GM23338 (cell line): ENCODE measurements around the gene MYL4. TPM values are rescaled to one million over a fixed set of nuclear protein-coding genes. Genes with fewer than 3 reads are reported as not detected.

ENCODE experiments used
- ATAC-seq: fragments of 200-7000 bp; cut with Tn5 transposase; 3 replicates; pipeline ENCODE4 v1.9.1; 2020
- DNase-seq: peaks from one replicate; pipeline ENCODE4 v3.0.0-alpha.2; 2015; ENCODE audit warnings: low spot score
- H2AFZ ChIP-seq: fragments of 200-600 bp; sonication (generic); 2 replicates; pipeline ENCODE4 v1.8.0; 2016; ENCODE audit warnings: antibody characterized with exemption, mild to moderate bottlenecking, moderate library complexity
- H3F3A ChIP-seq: fragments of 200-600 bp; sonication (generic); replicated peaks from 2 replicates; pipeline ENCODE4 v1.8.0; 2017; ENCODE audit warnings: antibody characterized with exemption, mixed run types, low read depth
- H3K27ac ChIP-seq: fragments of 200-600 bp; sonication (generic); 2 replicates; pipeline ENCODE4 v1.6.1; 2016; ENCODE audit warnings: low read depth
- H3K27me3 ChIP-seq: fragments of 200-600 bp; sonication (generic); 2 replicates; pipeline ENCODE4 v1.8.0; 2016; ENCODE audit warnings: mild to moderate bottlenecking, mixed run types, moderate library complexity; ENCODE audit not compliant: insufficient read depth
- H3K36me3 ChIP-seq: fragments of 200-600 bp; sonication (generic); 2 replicates; pipeline ENCODE4 v1.8.0; 2016; ENCODE audit warnings: mild to moderate bottlenecking; ENCODE audit not compliant: insufficient read depth
- H3K4me1 ChIP-seq: fragments of 200-600 bp; sonication (generic); 2 replicates; pipeline ENCODE4 v1.8.0; 2016; ENCODE audit warnings: mild to moderate bottlenecking, moderate library complexity; ENCODE audit not compliant: insufficient read depth
- H3K4me2 ChIP-seq: fragments of 200-600 bp; sonication (generic); 2 replicates; pipeline ENCODE4 v1.7.1; 2017; ENCODE audit warnings: mixed run types
- H3K4me3 ChIP-seq: fragments of 200-600 bp; sonication (generic); 2 replicates; pipeline ENCODE4 v1.6.1; 2016; ENCODE audit warnings: mixed run types
- H3K79me2 ChIP-seq: fragments of 200-600 bp; sonication (generic); replicated peaks from 2 replicates; pipeline ENCODE4 v1.8.0; 2017; ENCODE audit warnings: mild to moderate bottlenecking; ENCODE audit not compliant: insufficient read depth
- H3K9me2 ChIP-seq: fragments of 200-600 bp; sonication (generic); 2 replicates; pipeline ENCODE4 v1.8.0; 2017; ENCODE audit not compliant: insufficient read depth
- H4K20me1 ChIP-seq: fragments of 200-600 bp; sonication (generic); replicated peaks from 2 replicates; pipeline ENCODE4 v1.8.0; 2017; ENCODE audit warnings: mild to moderate bottlenecking; ENCODE audit not compliant: insufficient read depth
- H3K27ac Mint-ChIP-seq: 2 replicates; pipeline ENCODE4 v1.8.0; 2020; ENCODE audit warnings: inconsistent platforms, mild to moderate bottlenecking, moderate library complexity, mixed read lengths
- H3K27me3 Mint-ChIP-seq: 3 replicates; pipeline ENCODE4 v1.8.0; 2022; ENCODE audit warnings: low read depth, mild to moderate bottlenecking, moderate library complexity, mixed read lengths, inconsistent platforms; ENCODE audit not compliant: insufficient read depth, poor library complexity
- H3K36me3 Mint-ChIP-seq: 3 replicates; pipeline ENCODE4 v1.8.0; 2021; ENCODE audit warnings: low read depth, mild to moderate bottlenecking, inconsistent platforms, moderate library complexity, mixed read lengths
- H3K4me1 Mint-ChIP-seq: 3 replicates; pipeline ENCODE4 v1.8.0; 2020; ENCODE audit warnings: mild to moderate bottlenecking, inconsistent platforms, mixed read lengths
- H3K4me3 Mint-ChIP-seq: 3 replicates; pipeline ENCODE4 v1.8.0; 2021; ENCODE audit warnings: moderate library complexity, mild to moderate bottlenecking, inconsistent platforms, mixed read lengths
- H3K9me3 Mint-ChIP-seq: 3 replicates; pipeline ENCODE4 v1.8.0; 2020; ENCODE audit warnings: moderate library complexity, mild to moderate bottlenecking, inconsistent platforms, mixed read lengths
- EZH2phosphoT487 ChIP-seq: fragments of 200-600 bp; sonication (generic); IDR thresholded peaks from one replicate; pipeline ENCODE4 v1.8.1; 2018; ENCODE audit warnings: antibody characterized with exemption; ENCODE audit not compliant: unreplicated experiment
- NANOG ChIP-seq: IDR thresholded peaks from 2 replicates; pipeline ENCODE4 v1.6.1; 2016; ENCODE audit warnings: antibody characterized with exemption, borderline replicate concordance
- POLR2AphosphoS5 ChIP-seq: IDR thresholded peaks from 2 replicates; pipeline ENCODE4 v1.6.1; 2016; ENCODE audit warnings: antibody characterized with exemption, low read depth
- STAT1 ChIP-seq: IDR thresholded peaks from one replicate; pipeline ENCODE4 v1.6.1; 2016; ENCODE audit warnings: antibody characterized with exemption; ENCODE audit not compliant: unreplicated experiment
- ZNF114 ChIP-seq: fragments of 250-450 bp; sonication (Bioruptor Pico); IDR thresholded peaks from 2 replicates; pipeline ENCODE4 v1.5.0; 2020; ENCODE audit warnings: mild to moderate bottlenecking, moderate library complexity
- polyA plus RNA-seq: library from polyadenylated mRNA; unstranded; fragments of >200 nt; fragmentation: Nextera tagmentation; extraction: Ambion mirVana; gene quantifications from 2 replicates; pipeline ENCODE4 v1.2.1, GENCODE V29; 2016
- total RNA-seq: library from RNA; depleted of rRNA; stranded (reverse); fragments of >200 nt; shearing (Covaris generic); gene quantifications from 2 replicates; pipeline ENCODE4 v1.2.3, GENCODE V29; 2014
- TF ChIP-seq, protein P1 (sequence below): fragments of 250-450 bp; sonication (Bioruptor Pico); IDR thresholded peaks from 2 replicates; pipeline ENCODE4 v1.5.0; 2020; ENCODE audit warnings: mild to moderate bottlenecking, moderate library complexity
- TF ChIP-seq, protein P2 (sequence below): IDR thresholded peaks from 2 replicates; pipeline ENCODE4 v1.6.1; 2016; ENCODE audit warnings: antibody characterized with exemption

Gene MYL4
- total and polyA plus RNA-seq, 2 experiments from 2014 or later: 0.44 TPM; not detected in 1

DNA sequence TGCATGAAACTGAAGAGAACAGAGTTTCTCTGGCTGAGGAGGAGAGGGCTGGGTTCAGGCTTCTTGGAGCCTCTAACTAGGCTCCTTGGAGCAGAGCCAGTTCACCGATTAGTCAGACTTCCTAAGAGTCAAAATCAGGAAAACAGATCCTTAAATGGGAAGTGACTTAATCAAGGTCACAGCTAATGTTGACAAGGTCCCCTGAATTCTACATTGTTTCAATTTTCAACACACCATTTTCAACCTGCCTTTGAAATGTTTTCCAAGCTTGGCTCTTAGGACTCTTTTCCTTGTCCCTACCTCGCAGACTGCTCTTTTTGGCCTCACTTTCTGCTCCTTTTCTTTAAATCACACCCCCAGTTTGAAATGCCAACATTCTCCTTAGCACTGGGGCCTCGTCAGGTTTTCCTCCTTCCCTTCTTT is 16.3 kb downstream of the MYL4 start (continued):
- TF ChIP-seq, protein P1, sequence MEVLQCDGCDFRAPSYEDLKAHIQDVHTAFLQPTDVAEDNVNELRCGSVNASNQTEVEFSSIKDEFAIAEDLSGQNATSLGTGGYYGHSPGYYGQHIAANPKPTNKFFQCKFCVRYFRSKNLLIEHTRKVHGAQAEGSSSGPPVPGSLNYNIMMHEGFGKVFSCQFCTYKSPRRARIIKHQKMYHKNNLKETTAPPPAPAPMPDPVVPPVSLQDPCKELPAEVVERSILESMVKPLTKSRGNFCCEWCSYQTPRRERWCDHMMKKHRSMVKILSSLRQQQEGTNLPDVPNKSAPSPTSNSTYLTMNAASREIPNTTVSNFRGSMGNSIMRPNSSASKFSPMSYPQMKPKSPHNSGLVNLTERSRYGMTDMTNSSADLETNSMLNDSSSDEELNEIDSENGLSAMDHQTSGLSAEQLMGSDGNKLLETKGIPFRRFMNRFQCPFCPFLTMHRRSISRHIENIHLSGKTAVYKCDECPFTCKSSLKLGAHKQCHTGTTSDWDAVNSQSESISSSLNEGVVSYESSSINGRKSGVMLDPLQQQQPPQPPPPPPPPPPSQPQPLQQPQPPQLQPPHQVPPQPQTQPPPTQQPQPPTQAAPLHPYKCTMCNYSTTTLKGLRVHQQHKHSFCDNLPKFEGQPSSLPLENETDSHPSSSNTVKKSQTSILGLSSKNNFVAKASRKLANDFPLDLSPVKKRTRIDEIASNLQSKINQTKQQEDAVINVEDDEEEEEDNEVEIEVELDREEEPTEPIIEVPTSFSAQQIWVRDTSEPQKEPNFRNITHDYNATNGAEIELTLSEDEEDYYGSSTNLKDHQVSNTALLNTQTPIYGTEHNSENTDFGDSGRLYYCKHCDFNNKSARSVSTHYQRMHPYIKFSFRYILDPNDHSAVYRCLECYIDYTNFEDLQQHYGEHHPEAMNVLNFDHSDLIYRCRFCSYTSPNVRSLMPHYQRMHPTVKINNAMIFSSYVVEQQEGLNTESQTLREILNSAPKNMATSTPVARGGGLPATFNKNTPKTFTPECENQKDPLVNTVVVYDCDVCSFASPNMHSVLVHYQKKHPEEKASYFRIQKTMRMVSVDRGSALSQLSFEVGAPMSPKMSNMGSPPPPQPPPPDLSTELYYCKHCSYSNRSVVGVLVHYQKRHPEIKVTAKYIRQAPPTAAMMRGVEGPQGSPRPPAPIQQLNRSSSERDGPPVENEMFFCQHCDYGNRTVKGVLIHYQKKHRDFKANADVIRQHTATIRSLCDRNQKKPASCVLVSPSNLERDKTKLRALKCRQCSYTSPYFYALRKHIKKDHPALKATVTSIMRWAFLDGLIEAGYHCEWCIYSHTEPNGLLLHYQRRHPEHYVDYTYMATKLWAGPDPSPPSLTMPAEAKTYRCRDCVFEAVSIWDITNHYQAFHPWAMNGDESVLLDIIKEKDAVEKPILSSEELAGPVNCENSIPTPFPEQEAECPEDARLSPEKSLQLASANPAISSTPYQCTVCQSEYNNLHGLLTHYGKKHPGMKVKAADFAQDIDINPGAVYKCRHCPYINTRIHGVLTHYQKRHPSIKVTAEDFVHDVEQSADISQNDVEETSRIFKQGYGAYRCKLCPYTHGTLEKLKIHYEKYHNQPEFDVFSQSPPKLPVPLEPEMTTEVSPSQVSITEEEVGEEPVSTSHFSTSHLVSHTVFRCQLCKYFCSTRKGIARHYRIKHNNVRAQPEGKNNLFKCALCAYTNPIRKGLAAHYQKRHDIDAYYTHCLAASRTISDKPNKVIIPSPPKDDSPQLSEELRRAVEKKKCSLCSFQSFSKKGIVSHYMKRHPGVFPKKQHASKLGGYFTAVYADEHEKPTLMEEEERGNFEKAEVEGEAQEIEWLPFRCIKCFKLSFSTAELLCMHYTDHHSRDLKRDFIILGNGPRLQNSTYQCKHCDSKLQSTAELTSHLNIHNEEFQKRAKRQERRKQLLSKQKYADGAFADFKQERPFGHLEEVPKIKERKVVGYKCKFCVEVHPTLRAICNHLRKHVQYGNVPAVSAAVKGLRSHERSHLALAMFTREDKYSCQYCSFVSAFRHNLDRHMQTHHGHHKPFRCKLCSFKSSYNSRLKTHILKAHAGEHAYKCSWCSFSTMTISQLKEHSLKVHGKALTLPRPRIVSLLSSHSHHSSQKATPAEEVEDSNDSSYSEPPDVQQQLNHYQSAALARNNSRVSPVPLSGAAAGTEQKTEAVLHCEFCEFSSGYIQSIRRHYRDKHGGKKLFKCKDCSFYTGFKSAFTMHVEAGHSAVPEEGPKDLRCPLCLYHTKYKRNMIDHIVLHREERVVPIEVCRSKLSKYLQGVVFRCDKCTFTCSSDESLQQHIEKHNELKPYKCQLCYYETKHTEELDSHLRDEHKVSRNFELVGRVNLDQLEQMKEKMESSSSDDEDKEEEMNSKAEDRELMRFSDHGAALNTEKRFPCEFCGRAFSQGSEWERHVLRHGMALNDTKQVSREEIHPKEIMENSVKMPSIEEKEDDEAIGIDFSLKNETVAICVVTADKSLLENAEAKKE (CRISPR knock-in tag): no peak

DNA sequence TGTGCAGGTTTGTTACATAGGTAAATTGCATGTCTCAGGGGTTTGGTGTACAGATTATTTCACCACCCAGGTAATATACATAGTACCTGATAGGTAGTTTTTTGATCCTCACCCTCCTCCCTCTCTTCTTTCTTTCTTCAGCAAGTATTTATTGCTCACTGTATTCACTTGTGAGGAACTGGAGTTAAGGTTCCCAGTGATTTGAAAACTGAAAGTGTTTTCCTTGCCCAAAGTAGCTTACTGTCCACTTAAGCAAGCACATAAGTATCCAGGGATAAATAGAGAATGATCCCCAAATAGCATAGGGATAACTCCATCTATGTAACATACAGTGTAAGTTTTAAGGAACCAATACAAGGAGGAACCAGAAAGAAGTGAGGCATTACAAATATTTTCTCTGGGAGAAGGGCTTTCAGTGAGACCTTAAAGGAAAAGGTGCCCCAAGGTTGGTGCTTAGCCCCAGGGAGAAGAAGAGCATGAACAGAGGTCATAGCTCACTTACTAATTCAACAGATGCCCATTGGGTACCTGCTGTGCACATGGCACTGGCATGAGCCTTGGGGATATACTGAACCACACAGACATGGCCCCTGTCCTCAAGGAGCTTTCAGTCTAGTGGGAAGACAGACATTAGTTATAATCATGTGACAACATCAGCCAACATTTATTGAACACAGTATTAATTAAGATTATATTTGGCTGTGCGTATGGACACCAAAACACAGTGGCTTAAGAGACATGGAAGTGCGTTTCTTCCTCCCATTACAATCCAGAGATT is 17.0 kb downstream of the MYL4 start:
- peaks cover 15% of the 10 kb centered on the region for H3K4me1 Mint-ChIP-seq

DNA sequence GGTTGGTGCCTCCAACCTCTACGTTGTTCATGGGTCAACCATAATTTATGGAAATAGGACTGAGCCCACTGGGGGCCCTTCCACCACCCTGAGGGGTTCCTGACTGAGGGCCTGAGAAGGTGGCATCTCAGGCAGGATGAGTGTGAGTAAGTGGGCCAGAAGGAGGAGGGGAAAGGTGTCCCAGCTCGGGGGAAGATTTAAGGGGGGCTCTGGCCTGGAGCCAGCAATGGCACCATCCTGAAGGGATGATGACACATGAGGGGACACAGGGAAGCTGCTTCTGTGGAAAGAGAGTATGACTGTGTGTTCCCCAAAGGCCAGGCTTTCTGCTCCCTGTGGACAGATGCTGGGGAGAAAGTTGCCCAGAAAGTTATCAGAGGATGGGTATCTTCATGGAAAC is 18.7 kb downstream of the MYL4 start:
- no peaks in the 10 kb centered on the region for H3K9me2 ChIP-seq
- Mint-ChIP-seq H3K27ac (no peak overlapping the region), H3K27me3 (peaks cover 13% of the 10 kb centered on the region), H3K36me3 (peaks cover 7% of the 10 kb centered on the region; the same call in 2 of the 3 replicates), H3K4me1 (peaks cover 10% of the 10 kb centered on the region), H3K9me3 (peaks cover 14% of the 10 kb centered on the region), H3K4me3 (no peak overlapping the region)
- ATAC-seq (no peak), DNase-seq (no peak)
- H2AFZ ChIP-seq: no peak overlapping the region
- no peak overlapping the region for H3K4me3 ChIP-seq
- H3K36me3 ChIP-seq: no peaks in the 10 kb centered on the region
- peaks cover 4% of the 10 kb centered on the region; the same call in 1 of the 2 replicates for H3K4me1 ChIP-seq
- H3K79me2 ChIP-seq: no peaks in the 10 kb centered on the region
- H3K4me2 ChIP-seq: no peak overlapping the region
- H3K27ac ChIP-seq: no peak overlapping the region
- peaks cover 6% of the 10 kb centered on the region for H3K27me3 ChIP-seq
- no peaks in the 10 kb centered on the region for H3F3A ChIP-seq
- H4K20me1 ChIP-seq: no peaks in the 10 kb centered on the region
- TF ChIP-seq, protein P2, sequence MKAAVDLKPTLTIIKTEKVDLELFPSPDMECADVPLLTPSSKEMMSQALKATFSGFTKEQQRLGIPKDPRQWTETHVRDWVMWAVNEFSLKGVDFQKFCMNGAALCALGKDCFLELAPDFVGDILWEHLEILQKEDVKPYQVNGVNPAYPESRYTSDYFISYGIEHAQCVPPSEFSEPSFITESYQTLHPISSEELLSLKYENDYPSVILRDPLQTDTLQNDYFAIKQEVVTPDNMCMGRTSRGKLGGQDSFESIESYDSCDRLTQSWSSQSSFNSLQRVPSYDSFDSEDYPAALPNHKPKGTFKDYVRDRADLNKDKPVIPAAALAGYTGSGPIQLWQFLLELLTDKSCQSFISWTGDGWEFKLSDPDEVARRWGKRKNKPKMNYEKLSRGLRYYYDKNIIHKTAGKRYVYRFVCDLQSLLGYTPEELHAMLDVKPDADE: no peak
- TF ChIP-seq POLR2AphosphoS5 (no peak), STAT1 (no peak), NANOG (no peak), EZH2phosphoT487 (no peak)

More for the DNA sequence above, 17.0 kb downstream of the MYL4 start:
- Histone ChIP-seq H3K36me3 (no peaks in the 10 kb centered on the region), H3K4me3 (no peak overlapping the region), H4K20me1 (no peaks in the 10 kb centered on the region), H3K27me3 (peaks cover 6% of the 10 kb centered on the region), H3K4me1 (peaks cover 4% of the 10 kb centered on the region; the same call in 1 of the 2 replicates), H2AFZ (no peak overlapping the region), H3K79me2 (no peaks in the 10 kb centered on the region), H3K4me2 (no peak overlapping the region), H3K27ac (no peak overlapping the region), H3K9me2 (no peaks in the 10 kb centered on the region), H3F3A (no peaks in the 10 kb centered on the region)
- Mint-ChIP-seq H3K4me3 (no peak overlapping the region), H3K27me3 (peaks cover 18% of the 10 kb centered on the region), H3K36me3 (peaks cover 7% of the 10 kb centered on the region; the same call in 2 of the 3 replicates), H3K27ac (no peak overlapping the region), H3K9me3 (peaks cover 16% of the 10 kb centered on the region)
- no peak for ATAC-seq
- no peak for TF ChIP-seq ZNF114 (CRISPR knock-in tag)
- no peak for DNase-seq
